GM12872 (cell line): ENCODE data around the gene EFHD2.

ENCODE experiments used
- CTCF ChIP-seq: IDR thresholded peaks from 3 replicates; pipeline ENCODE4 v1.5.1; 2011; ENCODE audit warnings: low read depth, mild to moderate bottlenecking, low read length, moderate library complexity; ENCODE audit not compliant: insufficient read depth

Gene EFHD2

GRCh38 chr1:15383810-15384209 is 25.9 kb upstream of the EFHD2 start:
- no peak for TF ChIP-seq CTCF

- TF ChIP-seq CTCF: no peak
These were observed 25.3 kb upstream of the EFHD2 start for GRCh38 chr1:15384301-15384901.

- TF ChIP-seq CTCF: no peak
These were observed 24.3 kb upstream of the EFHD2 start for GRCh38 chr1:15385420-15385819.

DNA sequence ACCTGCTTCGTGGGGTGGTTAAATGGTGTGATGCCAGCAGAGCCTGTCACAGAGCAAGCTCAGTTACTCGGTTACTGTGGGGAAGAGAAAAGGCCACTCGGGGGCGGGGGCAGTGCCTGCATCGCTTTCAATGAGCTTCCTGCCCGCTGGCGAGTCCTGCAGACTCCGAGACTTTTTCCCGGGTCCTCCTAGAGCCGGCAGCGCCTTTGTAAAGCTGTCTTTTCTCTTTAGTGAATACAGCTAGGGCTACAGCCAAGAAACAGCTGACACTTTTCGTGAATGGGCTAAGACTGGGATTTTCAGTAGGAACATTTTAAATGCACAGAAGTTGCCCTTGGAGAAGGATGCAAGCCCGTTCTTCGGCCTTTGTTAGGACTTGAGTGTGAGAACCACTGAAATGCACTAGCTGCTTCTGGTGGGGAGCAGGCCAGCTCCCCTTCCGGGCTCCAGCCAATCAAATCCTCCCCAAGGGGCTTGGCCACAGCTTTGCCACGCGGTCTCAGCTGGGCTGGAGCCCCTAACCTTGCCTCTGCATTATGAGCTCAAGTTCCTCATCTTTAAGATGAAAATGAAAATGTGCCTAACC is 23.4 kb upstream of the EFHD2 start:
- no peak for TF ChIP-seq CTCF

DNA sequence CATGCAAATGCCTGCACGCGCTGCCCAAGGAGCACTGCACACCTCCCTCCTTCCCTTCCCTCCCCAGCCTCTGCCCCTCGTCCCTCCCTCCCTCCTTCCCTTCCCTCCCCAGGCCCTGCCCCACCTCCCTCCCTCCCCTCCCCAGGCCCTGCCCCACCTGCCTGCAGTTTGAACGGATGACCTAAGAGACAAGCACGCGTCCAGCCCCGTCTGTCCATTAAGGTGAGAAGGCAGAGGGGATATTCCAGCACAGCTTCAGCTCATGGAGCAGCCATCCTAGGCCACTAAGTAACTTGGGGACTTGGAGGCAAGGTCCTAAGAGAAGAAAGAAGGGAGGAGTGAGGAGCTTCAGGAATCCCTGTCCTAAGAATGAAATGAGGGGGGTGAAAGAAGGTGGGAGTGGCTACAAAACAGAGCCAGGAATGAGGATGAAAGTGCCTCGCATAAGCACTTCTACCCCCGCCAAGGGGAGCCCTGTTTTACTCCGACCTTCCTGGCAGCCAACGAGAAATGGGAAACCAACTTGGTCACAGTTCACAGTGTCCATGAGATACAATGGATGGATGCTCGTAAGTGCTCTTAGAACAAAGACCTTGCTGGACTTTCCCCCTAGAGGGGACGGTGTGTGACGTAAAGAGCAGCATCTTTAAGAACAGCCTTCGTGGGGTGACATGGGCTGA is 21.3 kb upstream of the EFHD2 start:
- TF ChIP-seq CTCF: no peak

DNA sequence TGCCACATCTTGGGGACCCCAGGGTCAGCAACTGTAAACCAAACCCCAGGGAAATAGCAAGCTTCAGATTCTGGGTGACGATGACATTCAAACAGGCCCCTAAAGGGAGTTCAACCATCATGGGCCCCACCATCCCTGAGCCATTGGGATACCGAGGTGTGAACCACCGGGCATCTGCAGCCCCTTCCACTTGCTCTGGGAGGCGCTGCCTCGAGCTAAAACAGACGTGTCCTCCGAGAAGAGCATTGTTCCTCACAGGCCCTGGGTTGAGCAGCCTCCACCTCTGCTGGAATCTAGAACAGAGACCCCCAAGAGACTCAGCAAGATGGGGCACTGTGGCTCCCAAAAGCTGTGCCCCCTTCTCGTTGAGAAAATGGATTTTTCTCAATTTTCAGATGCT is 19.0 kb upstream of the EFHD2 start:
- TF ChIP-seq CTCF: peak; percentile 21; the same call in 1 of the 3 replicates

GRCh38 chr1:15391366-15391765 is 18.3 kb upstream of the EFHD2 start:
- no peak for TF ChIP-seq CTCF
